ENCODE data around the gene USP43. TPM values are rescaled to one million over a fixed set of nuclear protein-coding genes. Genes with fewer than 3 reads are reported as not detected.

Gene USP43
- total RNA-seq, 1 experiment from 2014 or later = 0.34 TPM

DNA sequence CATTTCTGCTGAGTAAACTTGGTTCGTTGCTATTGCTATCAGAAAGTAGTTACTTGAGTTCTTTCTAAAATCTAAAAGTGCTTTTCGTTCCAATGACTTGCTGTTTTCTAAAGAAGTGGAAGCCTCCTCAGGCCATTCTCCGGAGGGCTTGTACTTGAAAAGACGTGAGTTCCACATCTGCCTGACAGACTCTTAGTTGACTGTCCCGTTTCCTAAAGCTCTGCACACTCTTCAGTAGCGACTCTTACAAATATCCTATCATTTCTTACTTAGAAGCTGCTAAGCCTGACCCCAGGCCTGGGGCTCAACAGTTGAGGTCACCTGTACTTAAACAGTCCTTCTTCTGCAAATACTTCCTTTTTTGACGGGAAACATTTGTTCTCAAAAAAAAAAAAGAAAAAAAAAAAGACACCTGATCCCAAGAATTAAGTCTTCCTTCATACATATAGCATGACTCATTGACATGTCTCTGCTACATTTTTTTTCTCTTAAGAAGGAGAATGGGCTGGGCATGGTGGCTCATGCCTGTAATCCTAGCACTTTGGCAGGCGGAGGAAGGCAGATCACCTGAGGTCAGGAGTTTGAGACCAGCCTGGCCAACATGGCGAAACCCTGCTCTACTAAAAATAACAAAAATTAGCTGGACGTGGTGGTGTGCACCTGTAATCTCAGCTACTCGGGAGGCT lies 84.6 kb downstream of the USP43 start:
- ChIA-PET CTCF (no interaction called here), POLR2A (ENCODE audit: low non-redundant PET) (no interaction called here)
- intact Hi-C loops (cut with micrococcal nuclease; ENCODE audit: unreplicated experiment) = loop anchor here (1.0 to 10.0 kb wide), 2 partner anchors 18 to 165 kb away; no protein-coding TSS in a partner anchor
- H3K27ac ChIP-seq (ENCODE audit: low read depth, low read length, poor library complexity, severe bottlenecking) = no peak overlapping the region
- no TSS peak for BruUV-seq (replicated peaks)
- no peak overlapping the region for H3K4me3 ChIP-seq (ENCODE audit: low read depth, low read length, poor library complexity, severe bottlenecking)
- TF ChIP-seq EZH2 (IDR thresholded peaks at IDR 0.05; ENCODE audit: borderline replicate concordance, low read depth, low read length, poor library complexity, severe bottlenecking) = no peak
- TF ChIP-seq, protein P1, sequence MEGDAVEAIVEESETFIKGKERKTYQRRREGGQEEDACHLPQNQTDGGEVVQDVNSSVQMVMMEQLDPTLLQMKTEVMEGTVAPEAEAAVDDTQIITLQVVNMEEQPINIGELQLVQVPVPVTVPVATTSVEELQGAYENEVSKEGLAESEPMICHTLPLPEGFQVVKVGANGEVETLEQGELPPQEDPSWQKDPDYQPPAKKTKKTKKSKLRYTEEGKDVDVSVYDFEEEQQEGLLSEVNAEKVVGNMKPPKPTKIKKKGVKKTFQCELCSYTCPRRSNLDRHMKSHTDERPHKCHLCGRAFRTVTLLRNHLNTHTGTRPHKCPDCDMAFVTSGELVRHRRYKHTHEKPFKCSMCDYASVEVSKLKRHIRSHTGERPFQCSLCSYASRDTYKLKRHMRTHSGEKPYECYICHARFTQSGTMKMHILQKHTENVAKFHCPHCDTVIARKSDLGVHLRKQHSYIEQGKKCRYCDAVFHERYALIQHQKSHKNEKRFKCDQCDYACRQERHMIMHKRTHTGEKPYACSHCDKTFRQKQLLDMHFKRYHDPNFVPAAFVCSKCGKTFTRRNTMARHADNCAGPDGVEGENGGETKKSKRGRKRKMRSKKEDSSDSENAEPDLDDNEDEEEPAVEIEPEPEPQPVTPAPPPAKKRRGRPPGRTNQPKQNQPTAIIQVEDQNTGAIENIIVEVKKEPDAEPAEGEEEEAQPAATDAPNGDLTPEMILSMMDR (conservative IDR thresholded peaks at IDR 0.05; ENCODE audit: low read depth, low read length) = no peak
- DNase-seq (ENCODE audit: low spot score) = no peak
- H3K4me1 ChIP-seq (ENCODE audit: insufficient read depth, low read length, poor library complexity, severe bottlenecking) = no peaks in the 10 kb centered on the region
- H3K27me3 ChIP-seq (replicated peaks; ENCODE audit: insufficient read depth, low read depth, low read length, poor library complexity) = peaks cover 22% of the 10 kb centered on the region
- no peaks in the 10 kb centered on the region for H3K9me3 ChIP-seq (ENCODE audit: low read depth, low read length, poor library complexity, severe bottlenecking)
- H3K36me3 ChIP-seq (ENCODE audit: insufficient read depth, low read length, poor library complexity, severe bottlenecking) = no peaks in the 10 kb centered on the region

DNA sequence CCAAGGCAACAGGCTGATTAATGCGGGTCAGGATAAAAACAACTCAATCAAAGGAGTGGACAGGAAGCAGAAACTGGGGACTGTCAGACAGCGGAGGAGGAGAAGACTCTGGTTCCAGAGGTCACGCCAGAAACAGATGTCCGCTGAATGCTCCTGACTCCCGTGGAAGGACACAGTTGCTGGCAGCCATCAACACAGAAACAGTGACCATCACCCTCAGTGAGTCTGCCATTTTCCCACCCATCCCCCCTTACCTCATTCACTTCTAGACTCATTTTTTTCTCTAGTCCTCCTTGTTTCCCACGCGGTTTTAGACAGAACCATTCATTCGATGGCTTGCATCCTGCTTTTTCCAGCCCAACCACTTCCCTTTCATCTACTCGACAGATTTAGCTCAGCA lies 105.2 kb downstream of the USP43 start:
- no peaks in the 10 kb centered on the region for H3K36me3 ChIP-seq (ENCODE audit: insufficient read depth, low read length, poor library complexity, severe bottlenecking)
- no peak for DNase-seq (ENCODE audit: low spot score)
- H3K4me3 ChIP-seq (ENCODE audit: low read depth, low read length, poor library complexity, severe bottlenecking) = no peak overlapping the region
- no peak overlapping the region for H3K27ac ChIP-seq (ENCODE audit: low read depth, low read length, poor library complexity, severe bottlenecking)
- H3K9me3 ChIP-seq (ENCODE audit: low read depth, low read length, poor library complexity, severe bottlenecking) = no peaks in the 10 kb centered on the region
- no TSS peak for BruUV-seq (replicated peaks)
- CTCF ChIA-PET = no interaction called here
- H3K27me3 ChIP-seq (replicated peaks; ENCODE audit: insufficient read depth, low read depth, low read length, poor library complexity) = peaks cover 19% of the 10 kb centered on the region
- POLR2A ChIA-PET (ENCODE audit: low non-redundant PET) = no interaction called here
- no peaks in the 10 kb centered on the region for H3K4me1 ChIP-seq (ENCODE audit: insufficient read depth, low read length, poor library complexity, severe bottlenecking)
- TF ChIP-seq, protein P1 (conservative IDR thresholded peaks at IDR 0.05; ENCODE audit: low read depth, low read length) = no peak
- no peak for TF ChIP-seq EZH2 (IDR thresholded peaks at IDR 0.05; ENCODE audit: borderline replicate concordance, low read depth, low read length, poor library complexity, severe bottlenecking)
- intact Hi-C loops (cut with micrococcal nuclease; ENCODE audit: unreplicated experiment) = no loop called here

DNA sequence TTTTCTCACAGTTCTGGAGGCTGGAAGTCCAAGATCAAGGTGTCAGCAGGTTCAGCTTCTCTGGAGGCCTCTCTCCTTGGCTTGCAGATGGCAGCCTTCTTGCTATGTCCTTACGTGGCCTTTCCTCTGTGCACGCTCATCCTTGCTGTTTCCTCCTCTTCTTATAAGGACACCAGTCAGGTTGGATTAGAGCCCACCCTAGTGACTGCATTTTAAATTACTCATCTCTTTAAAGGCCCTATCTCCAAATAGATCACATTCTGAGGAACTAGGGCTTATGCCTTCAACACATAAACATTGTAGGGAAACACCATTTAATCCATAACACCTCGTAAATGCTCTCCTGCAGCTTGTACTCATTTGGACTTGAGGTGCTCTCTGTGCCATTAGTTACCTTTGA lies 109.8 kb downstream of the USP43 start:
- ChIA-PET CTCF (no interaction called here), POLR2A (ENCODE audit: low non-redundant PET) (no interaction called here)
- H3K9me3 ChIP-seq (ENCODE audit: low read depth, low read length, poor library complexity, severe bottlenecking) = no peaks in the 10 kb centered on the region
- no peak overlapping the region for H3K4me3 ChIP-seq (ENCODE audit: low read depth, low read length, poor library complexity, severe bottlenecking)
- no peaks in the 10 kb centered on the region for H3K36me3 ChIP-seq (ENCODE audit: insufficient read depth, low read length, poor library complexity, severe bottlenecking)
- intact Hi-C loops (cut with micrococcal nuclease; ENCODE audit: unreplicated experiment) = no loop called here
- no TSS peak for BruUV-seq (replicated peaks)
- no peak for TF ChIP-seq EZH2 (IDR thresholded peaks at IDR 0.05; ENCODE audit: borderline replicate concordance, low read depth, low read length, poor library complexity, severe bottlenecking)
- TF ChIP-seq, protein P1 (conservative IDR thresholded peaks at IDR 0.05; ENCODE audit: low read depth, low read length) = no peak
- DNase-seq (ENCODE audit: low spot score) = no peak
- peaks cover 3% of the 10 kb centered on the region for H3K27me3 ChIP-seq (replicated peaks; ENCODE audit: insufficient read depth, low read depth, low read length, poor library complexity)
- no peaks in the 10 kb centered on the region for H3K4me1 ChIP-seq (ENCODE audit: insufficient read depth, low read length, poor library complexity, severe bottlenecking)
- H3K27ac ChIP-seq (ENCODE audit: low read depth, low read length, poor library complexity, severe bottlenecking) = no peak overlapping the region
